K562 (cell line): ENCODE data around the gene MCCD1. TPM values are rescaled to one million over a fixed set of nuclear protein-coding genes. Genes with fewer than 3 reads are reported as not detected.

Experiments
- CBFA2T3 ChIP-seq: fragments of 450-650 bp; IDR thresholded peaks from 2 replicates; pipeline ENCODE4 v1.6.1; 2017
- DIDO1 ChIP-seq: fragments of 450-650 bp; IDR thresholded peaks from 2 replicates; pipeline ENCODE4 v1.6.1; 2016; ENCODE audit warnings: low read depth, missing biosample characterization, missing genetic modification characterization
- ELF1 ChIP-seq: fragments of 200-800 bp; sonication (Bioruptor generic); IDR thresholded peaks from 2 replicates; pipeline ENCODE4 v1.6.1; 2016; ENCODE audit warnings: missing genetic modification characterization, missing compliant biosample characterization
- GTF2A2 ChIP-seq: IDR thresholded peaks from 2 replicates; pipeline ENCODE4 v1.6.1; 2016; ENCODE audit warnings: mild to moderate bottlenecking, missing genetic modification characterization, missing compliant biosample characterization
- JUNB ChIP-seq: fragments of 450-650 bp; formaldehyde crosslinking; conservative IDR thresholded peaks from 2 replicates; pipeline ENCODE4 v1.4.0; 2020; ENCODE audit warnings: mild to moderate bottlenecking
- KLF13 ChIP-seq: fragments of 450-650 bp; IDR thresholded peaks from 2 replicates; pipeline ENCODE4 v1.6.1; 2016; ENCODE audit warnings: missing genetic modification characterization, low read depth, mild to moderate bottlenecking, missing compliant biosample characterization, moderate library complexity, borderline replicate concordance
- NUFIP1 ChIP-seq: fragments of 450-650 bp; IDR thresholded peaks from 2 replicates; pipeline ENCODE4 v1.6.1; 2018; ENCODE audit not compliant: partially characterized antibody
- RBM15 ChIP-seq: fragments of 200-400 bp; formaldehyde crosslinking; IDR thresholded peaks from 2 replicates; pipeline ENCODE4 v1.6.1; 2018; ENCODE audit warnings: mild to moderate bottlenecking, low read length, moderate library complexity; ENCODE audit not compliant: insufficient read depth
- SMARCC2 ChIP-seq: fragments of 450-650 bp; IDR thresholded peaks from 2 replicates; pipeline ENCODE4 v1.6.1; 2017; ENCODE audit warnings: antibody characterized with exemption, moderate library complexity, mild to moderate bottlenecking, low read depth
- ZEB2 ChIP-seq: fragments of 450-650 bp; IDR thresholded peaks from 2 replicates; pipeline ENCODE4 v1.6.1; 2016
- polyA plus RNA-seq, 8 experiments: library from polyadenylated mRNA; depleted of rRNA in 4 of 8; stranded (reverse) in 5 of 8; unstranded in 3 of 8; fragments of >200 nt; fragmentation: Nextera tagmentation in 2 of 8; fragmentation: Illumina TruSeq in 1 of 8; extraction: Ambion mirVana in 2 of 8; extraction: Trizol in 1 of 8; gene quantifications; 2 replicates each; pipeline versions ENCODE4 v1.2.1 to v1.2.3, GENCODE V29; 2011 to 2014; ENCODE audit warnings: inconsistent platforms in 1 of 8, missing spikeins in 1 of 8
- total RNA-seq, 7 experiments: library from RNA; depleted of rRNA in 6 of 7; stranded (reverse); fragments of >200 nt in 6 of 7; fragmentation: Illumina TruSeq in 2 of 7; extraction: Trizol in 2 of 7; gene quantifications; 2 replicates each; pipeline versions ENCODE4 v1.2.1 to v1.2.3, GENCODE V29; 2011 to 2021; ENCODE audit warnings: low replicate concordance in 1 of 7
- TF ChIP-seq, protein P1 (sequence below): fragments of 250-450 bp; sonication (Bioruptor Pico); IDR thresholded peaks from 2 replicates; pipeline ENCODE4 v1.8.0; 2021; ENCODE audit warnings: moderate library complexity, mild to moderate bottlenecking, inconsistent platforms
- TF ChIP-seq, protein P2 (sequence below): fragments of 150-350 bp; conservative IDR thresholded peaks from 2 replicates; pipeline ENCODE4 v1.6.1; 2014; ENCODE audit warnings: low read length
- TF ChIP-seq, protein P3 (sequence below): sonication (generic); formaldehyde crosslinking; IDR thresholded peaks from 2 replicates; pipeline ENCODE4 v1.8.1; 2023; ENCODE audit warnings: missing genetic modification reagents, mild to moderate bottlenecking, borderline replicate concordance
- TF ChIP-seq, protein P4 (sequence below): fragments of 250-450 bp; sonication (Bioruptor Pico); IDR thresholded peaks from 2 replicates; pipeline ENCODE4 v1.8.0; 2021; ENCODE audit warnings: moderate library complexity, mild to moderate bottlenecking, inconsistent platforms
- TF ChIP-seq, protein P5 (sequence below), 3 experiments: fragments of 200-800 bp in 1 of 3; sonication (Bioruptor generic) in 1 of 3; sonication (generic) in 1 of 3; formaldehyde crosslinking in 1 of 3; IDR thresholded peaks; 2 replicates each; pipeline versions ENCODE4 v1.6.1 to v1.8.0; 2016 to 2022; ENCODE audit warnings: mild to moderate bottlenecking in 2 of 3, missing compliant biosample characterization in 2 of 3, missing genetic modification characterization in 2 of 3, missing genetic modification reagents in 1 of 3

Gene MCCD1
- total and polyA plus RNA-seq, 9 of the 15 experiments (the other 6 are each of a cell fraction or from before 2014, with no cell fraction given) = not detected

GRCh38 chr6:31490115-31490873, 38.5 kb upstream of the MCCD1 start (continued):
- TF ChIP-seq DIDO1 (tag) (no peak), SMARCC2 (0 out of 2 replicates have a peak, but pooled peaks have one; percentile 17), KLF13 (tag) (no peak), CBFA2T3 (peak; percentile 84), NUFIP1 (no peak), GTF2A2 (tag) (no peak), ZEB2 (no peak), RBM15 (no peak), JUNB (CRISPR knock-in tag) (no peak), ELF1 (tag) (no peak)
- TF ChIP-seq, protein P1, sequence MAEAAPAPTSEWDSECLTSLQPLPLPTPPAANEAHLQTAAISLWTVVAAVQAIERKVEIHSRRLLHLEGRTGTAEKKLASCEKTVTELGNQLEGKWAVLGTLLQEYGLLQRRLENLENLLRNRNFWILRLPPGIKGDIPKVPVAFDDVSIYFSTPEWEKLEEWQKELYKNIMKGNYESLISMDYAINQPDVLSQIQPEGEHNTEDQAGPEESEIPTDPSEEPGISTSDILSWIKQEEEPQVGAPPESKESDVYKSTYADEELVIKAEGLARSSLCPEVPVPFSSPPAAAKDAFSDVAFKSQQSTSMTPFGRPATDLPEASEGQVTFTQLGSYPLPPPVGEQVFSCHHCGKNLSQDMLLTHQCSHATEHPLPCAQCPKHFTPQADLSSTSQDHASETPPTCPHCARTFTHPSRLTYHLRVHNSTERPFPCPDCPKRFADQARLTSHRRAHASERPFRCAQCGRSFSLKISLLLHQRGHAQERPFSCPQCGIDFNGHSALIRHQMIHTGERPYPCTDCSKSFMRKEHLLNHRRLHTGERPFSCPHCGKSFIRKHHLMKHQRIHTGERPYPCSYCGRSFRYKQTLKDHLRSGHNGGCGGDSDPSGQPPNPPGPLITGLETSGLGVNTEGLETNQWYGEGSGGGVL = no peak
- TF ChIP-seq, protein P2, sequence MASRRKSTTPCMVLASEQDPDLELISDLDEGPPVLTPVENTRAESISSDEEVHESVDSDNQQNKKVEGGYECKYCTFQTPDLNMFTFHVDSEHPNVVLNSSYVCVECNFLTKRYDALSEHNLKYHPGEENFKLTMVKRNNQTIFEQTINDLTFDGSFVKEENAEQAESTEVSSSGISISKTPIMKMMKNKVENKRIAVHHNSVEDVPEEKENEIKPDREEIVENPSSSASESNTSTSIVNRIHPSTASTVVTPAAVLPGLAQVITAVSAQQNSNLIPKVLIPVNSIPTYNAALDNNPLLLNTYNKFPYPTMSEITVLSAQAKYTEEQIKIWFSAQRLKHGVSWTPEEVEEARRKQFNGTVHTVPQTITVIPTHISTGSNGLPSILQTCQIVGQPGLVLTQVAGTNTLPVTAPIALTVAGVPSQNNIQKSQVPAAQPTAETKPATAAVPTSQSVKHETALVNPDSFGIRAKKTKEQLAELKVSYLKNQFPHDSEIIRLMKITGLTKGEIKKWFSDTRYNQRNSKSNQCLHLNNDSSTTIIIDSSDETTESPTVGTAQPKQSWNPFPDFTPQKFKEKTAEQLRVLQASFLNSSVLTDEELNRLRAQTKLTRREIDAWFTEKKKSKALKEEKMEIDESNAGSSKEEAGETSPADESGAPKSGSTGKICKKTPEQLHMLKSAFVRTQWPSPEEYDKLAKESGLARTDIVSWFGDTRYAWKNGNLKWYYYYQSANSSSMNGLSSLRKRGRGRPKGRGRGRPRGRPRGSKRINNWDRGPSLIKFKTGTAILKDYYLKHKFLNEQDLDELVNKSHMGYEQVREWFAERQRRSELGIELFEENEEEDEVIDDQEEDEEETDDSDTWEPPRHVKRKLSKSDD = no peak
- TF ChIP-seq, protein P3, sequence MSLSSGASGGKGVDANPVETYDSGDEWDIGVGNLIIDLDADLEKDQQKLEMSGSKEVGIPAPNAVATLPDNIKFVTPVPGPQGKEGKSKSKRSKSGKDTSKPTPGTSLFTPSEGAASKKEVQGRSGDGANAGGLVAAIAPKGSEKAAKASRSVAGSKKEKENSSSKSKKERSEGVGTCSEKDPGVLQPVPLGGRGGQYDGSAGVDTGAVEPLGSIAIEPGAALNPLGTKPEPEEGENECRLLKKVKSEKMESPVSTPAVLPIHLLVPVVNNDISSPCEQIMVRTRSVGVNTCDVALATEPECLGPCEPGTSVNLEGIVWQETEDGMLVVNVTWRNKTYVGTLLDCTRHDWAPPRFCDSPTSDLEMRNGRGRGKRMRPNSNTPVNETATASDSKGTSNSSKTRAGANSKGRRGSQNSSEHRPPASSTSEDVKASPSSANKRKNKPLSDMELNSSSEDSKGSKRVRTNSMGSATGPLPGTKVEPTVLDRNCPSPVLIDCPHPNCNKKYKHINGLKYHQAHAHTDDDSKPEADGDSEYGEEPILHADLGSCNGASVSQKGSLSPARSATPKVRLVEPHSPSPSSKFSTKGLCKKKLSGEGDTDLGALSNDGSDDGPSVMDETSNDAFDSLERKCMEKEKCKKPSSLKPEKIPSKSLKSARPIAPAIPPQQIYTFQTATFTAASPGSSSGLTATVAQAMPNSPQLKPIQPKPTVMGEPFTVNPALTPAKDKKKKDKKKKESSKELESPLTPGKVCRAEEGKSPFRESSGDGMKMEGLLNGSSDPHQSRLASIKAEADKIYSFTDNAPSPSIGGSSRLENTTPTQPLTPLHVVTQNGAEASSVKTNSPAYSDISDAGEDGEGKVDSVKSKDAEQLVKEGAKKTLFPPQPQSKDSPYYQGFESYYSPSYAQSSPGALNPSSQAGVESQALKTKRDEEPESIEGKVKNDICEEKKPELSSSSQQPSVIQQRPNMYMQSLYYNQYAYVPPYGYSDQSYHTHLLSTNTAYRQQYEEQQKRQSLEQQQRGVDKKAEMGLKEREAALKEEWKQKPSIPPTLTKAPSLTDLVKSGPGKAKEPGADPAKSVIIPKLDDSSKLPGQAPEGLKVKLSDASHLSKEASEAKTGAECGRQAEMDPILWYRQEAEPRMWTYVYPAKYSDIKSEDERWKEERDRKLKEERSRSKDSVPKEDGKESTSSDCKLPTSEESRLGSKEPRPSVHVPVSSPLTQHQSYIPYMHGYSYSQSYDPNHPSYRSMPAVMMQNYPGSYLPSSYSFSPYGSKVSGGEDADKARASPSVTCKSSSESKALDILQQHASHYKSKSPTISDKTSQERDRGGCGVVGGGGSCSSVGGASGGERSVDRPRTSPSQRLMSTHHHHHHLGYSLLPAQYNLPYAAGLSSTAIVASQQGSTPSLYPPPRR (CRISPR knock-in tag) = no peak
- TF ChIP-seq, protein P4, sequence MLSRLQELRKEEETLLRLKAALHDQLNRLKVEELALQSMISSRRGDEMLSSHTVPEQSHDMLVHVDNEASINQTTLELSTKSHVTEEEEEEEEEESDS (CRISPR knock-in tag) = no peak
- TF ChIP-seq, protein P5, sequence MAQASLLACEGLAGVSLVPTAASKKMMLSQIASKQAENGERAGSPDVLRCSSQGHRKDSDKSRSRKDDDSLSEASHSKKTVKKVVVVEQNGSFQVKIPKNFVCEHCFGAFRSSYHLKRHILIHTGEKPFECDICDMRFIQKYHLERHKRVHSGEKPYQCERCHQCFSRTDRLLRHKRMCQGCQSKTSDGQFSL (CRISPR knock-in tag; IDR thresholded peaks at IDR 0.05) = no peak
- TF ChIP-seq, protein P5 (tag; IDR thresholded peaks at IDR 0.05) = no peak
